GM12878 (cell line): ENCODE measurements around the gene ITPRIPL2. TPM values are rescaled to one million over a fixed set of nuclear protein-coding genes. Genes with fewer than 3 reads are reported as not detected.

Experiments
- ATAC-seq: fragments of 200-7000 bp; cut with Tn5 transposase; 3 replicates; pipeline ENCODE4 v1.9.1; 2020; ENCODE audit warnings: mild to moderate bottlenecking, moderate library complexity
- BruUV-seq: library from RNA; stranded (reverse); fragments of 400-500 nt; replicated peaks from 2 replicates; lab custom pipeline; 2021; lab: Mats Ljungman, UMichigan
- CTCF ChIA-PET: fragments of 300-600 bp; sonication (Branson Sonifier 250); formaldehyde crosslinking; extraction: SDS; loops from one replicate; lab custom pipeline; 2021; ENCODE audit warnings: inconsistent platforms; lab: Yijun Ruan, JAX
- POLR2A ChIA-PET: fragments of 350-600 bp; formaldehyde crosslinking; extraction: SDS; loops from one replicate; lab custom pipeline; 2021; ENCODE audit warnings: inconsistent platforms; lab: Charles Lee
- RAD21 ChIA-PET: fragments of 300-600 bp; sonication (Branson Sonifier 250); formaldehyde crosslinking; loops from one replicate; lab custom pipeline; 2023; ENCODE audit warnings: antibody characterized with exemption; ENCODE audit not compliant: unreplicated experiment; lab: Charles Lee
- SMC1A ChIA-PET: fragments of 300-600 bp; sonication (Branson Sonifier 250); formaldehyde crosslinking; loops from one replicate; lab custom pipeline; 2023; ENCODE audit not compliant: unreplicated experiment, uncharacterized antibody; lab: Charles Lee
- DNase-seq: peaks from one replicate; pipeline ENCODE4 v3.0.0-alpha.2; 2011; ENCODE audit warnings: low read depth, low spot score
- FAIRE-seq: peaks from 3 replicates; lab custom pipeline; 2011; peaks lifted over from hg19 to GRCh38; lab: Jason Lieb, UNC
- H2AFZ ChIP-seq: 2 replicates; pipeline ENCODE4 v1.6.0; 2011; ENCODE audit warnings: low read depth, low read length, control low read depth; ENCODE audit not compliant: control insufficient read depth
- H3K27ac ChIP-seq: 2 replicates; pipeline ENCODE4 v1.5.1; 2011; ENCODE audit warnings: control low read depth; ENCODE audit not compliant: control insufficient read depth, insufficient read depth
- H3K27me3 ChIP-seq, 2 experiments: replicated peaks in 1 of 2; 2 replicates each; pipeline versions ENCODE4 v1.6.0 to v1.6.1; 2011; ENCODE audit warnings: low read length in 1 of 2; ENCODE audit not compliant: control insufficient read depth in 2 of 2, insufficient read depth in 2 of 2
- H3K36me3 ChIP-seq, 2 experiments: 2 replicates each; pipeline ENCODE4 v1.5.1; 2011; ENCODE audit warnings: low read length in 1 of 2; ENCODE audit not compliant: control insufficient read depth in 2 of 2, insufficient read depth in 2 of 2
- H3K4me1 ChIP-seq: 2 replicates; pipeline ENCODE4 v1.6.1; 2011; ENCODE audit warnings: mild to moderate bottlenecking, low read length, moderate library complexity, mixed read lengths; ENCODE audit not compliant: control insufficient read depth, insufficient read depth
- H3K4me2 ChIP-seq: 2 replicates; pipeline ENCODE4 v1.6.0; 2011; ENCODE audit warnings: control low read depth; ENCODE audit not compliant: control insufficient read depth, insufficient read depth
- H3K4me3 ChIP-seq: fragments of 200-600 bp; sonication (generic); 2 replicates; pipeline ENCODE4 v1.5.1; 2016
- H3K79me2 ChIP-seq: 2 replicates; pipeline ENCODE4 v1.6.0; 2011; ENCODE audit warnings: low read length; ENCODE audit not compliant: control insufficient read depth, insufficient read depth
- H3K9ac ChIP-seq: 2 replicates; pipeline ENCODE4 v1.8.0; 2011; ENCODE audit warnings: low read length, control low read depth, mixed read lengths; ENCODE audit not compliant: control insufficient read depth, insufficient read depth
- H3K9me3 ChIP-seq: replicated peaks from 3 replicates; pipeline ENCODE4 v1.5.1; 2011; ENCODE audit warnings: mild to moderate bottlenecking, low read length; ENCODE audit not compliant: control insufficient read depth, insufficient read depth
- H4K20me1 ChIP-seq: 2 replicates; pipeline ENCODE4 v1.6.0; 2011; ENCODE audit not compliant: control insufficient read depth, insufficient read depth
- BHLHE40 ChIP-seq, 2 experiments: fragments of 450-650 bp in 1 of 2; IDR thresholded peaks; 2 replicates each; pipeline ENCODE4 v1.6.1; 2011 to 2017; ENCODE audit warnings: low read depth in 2 of 2, borderline replicate concordance in 1 of 2, improper control_type of control experiment in 1 of 2, low read length in 1 of 2, mild to moderate bottlenecking in 1 of 2
- CEBPB ChIP-seq, 2 experiments: fragments of 150-350 bp in 1 of 2; IDR thresholded peaks; 2 replicates each; pipeline ENCODE4 v1.6.1; 2012 to 2014; ENCODE audit warnings: low read depth in 2 of 2, low read length in 2 of 2, borderline replicate concordance in 1 of 2, inconsistent platforms in 1 of 2
- EED ChIP-seq: sonication (generic); IDR thresholded peaks from 2 replicates; pipeline ENCODE4 v1.6.1; 2016; ENCODE audit warnings: antibody characterized with exemption, low read depth
- GABPA ChIP-seq: IDR thresholded peaks from 2 replicates; pipeline ENCODE4 v1.6.1; 2014; ENCODE audit warnings: antibody characterized with exemption, low read depth, mild to moderate bottlenecking, inconsistent platforms
- HDAC6 ChIP-seq: fragments of 200-600 bp; sonication (generic); IDR thresholded peaks from one replicate; pipeline ENCODE4 v1.8.0; 2017; ENCODE audit warnings: antibody characterized with exemption; ENCODE audit not compliant: unreplicated experiment
- MXI1 ChIP-seq: fragments of 150-350 bp; IDR thresholded peaks from 2 replicates; pipeline ENCODE4 v1.6.1; 2011; ENCODE audit warnings: low read depth, mild to moderate bottlenecking, inconsistent platforms, low read length, improper control_type of control experiment
- NBN ChIP-seq: fragments of 450-650 bp; IDR thresholded peaks from 2 replicates; pipeline ENCODE4 v1.6.1; 2016
- PML ChIP-seq: IDR thresholded peaks from 2 replicates; pipeline ENCODE4 v1.6.1; 2012; ENCODE audit warnings: low read length, inconsistent platforms
- SMAD5 ChIP-seq: IDR thresholded peaks from 2 replicates; pipeline ENCODE4 v1.6.1; 2016; ENCODE audit warnings: antibody characterized with exemption, low read depth
- SMC3 ChIP-seq: IDR thresholded peaks from 2 replicates; pipeline ENCODE4 v1.6.1; 2011; ENCODE audit warnings: low read length, improper control_type of control experiment, borderline replicate concordance
- YY1 ChIP-seq: IDR thresholded peaks from 2 replicates; pipeline ENCODE4 v1.6.1; 2011; ENCODE audit warnings: low read depth, mild to moderate bottlenecking, low read length
- WGBS: methylation state at CpG from one replicate; pipeline ENCODE4 v1.1.6; 2016; ENCODE audit warnings: low lambda C conversion rate; ENCODE audit not compliant: insufficient replicate concordance, insufficient coverage; ENCODE audit errors: missing lambda C conversion rate; 5-methylcytosine and 5-hydroxymethylcytosine counted together
- in situ Hi-C: fragments of 300-500 bp; cut with MboI; formaldehyde crosslinking; loops from 9 replicates; pipeline ENCODE4 v1.14.3; 2018; ENCODE audit warnings: mixed read lengths
- intact Hi-C: fragments of 100-400 bp; cut with micrococcal nuclease; formaldehyde crosslinking; loops from one replicate; pipeline ENCODE4 v1.14.2; 2022; ENCODE audit not compliant: unreplicated experiment
- polyA plus RNA-seq, 11 experiments: library from polyadenylated mRNA; depleted of rRNA in 4 of 11; unstranded in 6 of 11; stranded (reverse) in 5 of 11; fragments of >200 nt; fragmentation: Nextera tagmentation in 4 of 11; fragmentation: Illumina TruSeq in 1 of 11; extraction: Ambion mirVana in 4 of 11; extraction: Trizol in 1 of 11; gene quantifications; 1 replicate in 1 of 11; 2 replicates in 10 of 11; pipeline versions ENCODE4 v1.2.1 to v1.2.3, GENCODE V29; 2011 to 2016; ENCODE audit warnings: inconsistent platforms in 2 of 11, missing spikeins in 2 of 11, low read depth in 1 of 11
- total RNA-seq, 4 experiments: library from RNA; depleted of rRNA in 3 of 4; stranded (reverse); fragments of >200 nt in 3 of 4; fragmentation: Illumina TruSeq in 1 of 4; extraction: Trizol in 1 of 4; gene quantifications; 2 replicates each; pipeline versions ENCODE4 v1.2.1 to v1.2.3, GENCODE V29; 2013 to 2021
- TF ChIP-seq, protein P1 (sequence below): fragments of 450-650 bp; IDR thresholded peaks from 2 replicates; pipeline ENCODE4 v1.6.1; 2016; ENCODE audit warnings: mild to moderate bottlenecking, moderate library complexity, borderline replicate concordance
- TF ChIP-seq, protein P2 (sequence below): IDR thresholded peaks from 2 replicates; pipeline ENCODE4 v1.6.1; 2012; ENCODE audit warnings: mild to moderate bottlenecking, low read depth, low read length
- TF ChIP-seq, protein P3 (sequence below): fragments of 450-650 bp; IDR thresholded peaks from 2 replicates; pipeline ENCODE4 v1.6.1; 2017; ENCODE audit warnings: low read depth, mild to moderate bottlenecking, moderate library complexity

ITPRIPL2 gene
- total and polyA plus RNA-seq, 10 of the 15 experiments (the other 5 are each of a cell fraction or from before 2014, with no cell fraction given), result 0.48 to 14.3 (median 3.5) TPM

DNA sequence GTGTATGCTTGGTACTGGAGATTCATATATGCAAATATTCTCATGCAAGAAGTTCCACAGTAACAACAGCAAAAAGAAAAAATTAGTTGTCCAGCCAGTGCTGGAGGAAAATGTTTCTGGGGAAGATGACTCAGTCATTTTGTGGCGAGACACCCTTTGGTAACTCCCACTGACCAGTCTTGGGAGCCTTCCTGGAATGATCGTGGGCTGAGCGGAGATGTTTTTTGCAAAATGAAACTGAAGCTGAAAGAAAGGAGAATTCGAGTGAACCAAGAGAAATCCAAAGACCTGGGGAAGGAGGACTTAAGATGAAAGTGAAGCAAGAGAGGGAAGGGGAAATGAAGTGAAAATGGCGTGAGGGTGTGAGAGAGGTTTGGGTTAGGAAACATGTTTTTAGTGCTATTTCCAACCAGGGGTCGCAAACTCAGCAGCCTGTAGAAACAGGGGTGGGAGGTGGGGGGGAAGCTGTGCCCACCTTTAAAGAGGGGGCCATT, 5.2 kb downstream of the ITPRIPL2 start:
- no peaks in the 10 kb centered on the region; a peak in 1 of 4 replicates for H3K36me3 ChIP-seq
- POLR2A ChIA-PET, result interaction anchor here (1.1 to 4.2 kb wide), 4 partner anchors 8 to 52 kb away, joined by 4 to 26 read pairs (median 9); partner anchors contain the start of gene COQ7
- peaks cover 26% of the 10 kb centered on the region for H3K4me1 ChIP-seq
- H3K79me2 ChIP-seq, result peaks cover 3% of the 10 kb centered on the region; the same call in 1 of the 2 replicates
- peak overlapping the region; percentile 54 for H2AFZ ChIP-seq
- peak overlapping the region; percentile 66 for H3K4me3 ChIP-seq
- RAD21 ChIA-PET, result interaction anchor here (0.5 to 1.6 kb wide), 5 partner anchors 10 to 1438 kb away, joined by 3 to 11 read pairs (median 4); no protein-coding TSS in a partner anchor
- DNase-seq (no peak), ATAC-seq (peak; percentile 2; the same call in 2 of the 3 replicates), FAIRE-seq (peak; percentile 65)
- CTCF ChIA-PET, result interaction anchor here (0.8 to 2.0 kb wide), 4 partner anchors 8 to 33 kb away, joined by 3 to 11 read pairs (median 4); no protein-coding TSS in a partner anchor
- H3K4me2 ChIP-seq, result peak overlapping the region; percentile 56
- in situ Hi-C loops, result no loop called here
- H3K27ac ChIP-seq, result peak overlapping the region; percentile 62
- H3K9ac ChIP-seq, result peak overlapping the region; percentile 60
- intact Hi-C loops, result no loop called here
- 1% methylated on average over 6 of the region's 6 CpGs for whole genome bisulfite sequencing
- H3K9me3 ChIP-seq, result no peaks in the 10 kb centered on the region
- SMC1A ChIA-PET, result interaction anchor here (0.6 to 4.8 kb wide), 9 partner anchors 11 to 400 kb away, joined by 3 to 60 read pairs (median 4); no protein-coding TSS in a partner anchor
- no peaks in the 10 kb centered on the region for H4K20me1 ChIP-seq
- H3K27me3 ChIP-seq, result no peaks in the 10 kb centered on the region
- BruUV-seq, result no TSS peak
- TF ChIP-seq NBN (0 out of 2 replicates have a peak, but pooled peaks have one; percentile 34), CEBPB (IDR thresholded peaks at IDR 0.05; ENCODE audit: borderline replicate concordance in 1 of 2, low read depth in 2 of 2, low read length in 2 of 2) (no peak), GABPA (no peak), YY1 (0 out of 2 replicates have a peak, but pooled peaks have one; percentile 8), MXI1 (no peak), EED (peak; percentile 67), HDAC6 (no peak), SMC3 (no peak), BHLHE40 (IDR thresholded peaks at IDR 0.05; ENCODE audit: borderline replicate concordance in 1 of 2, low read depth in 2 of 2, low read length in 1 of 2) (no peak), PML (no peak), SMAD5 (no peak)
- TF ChIP-seq, protein P1, sequence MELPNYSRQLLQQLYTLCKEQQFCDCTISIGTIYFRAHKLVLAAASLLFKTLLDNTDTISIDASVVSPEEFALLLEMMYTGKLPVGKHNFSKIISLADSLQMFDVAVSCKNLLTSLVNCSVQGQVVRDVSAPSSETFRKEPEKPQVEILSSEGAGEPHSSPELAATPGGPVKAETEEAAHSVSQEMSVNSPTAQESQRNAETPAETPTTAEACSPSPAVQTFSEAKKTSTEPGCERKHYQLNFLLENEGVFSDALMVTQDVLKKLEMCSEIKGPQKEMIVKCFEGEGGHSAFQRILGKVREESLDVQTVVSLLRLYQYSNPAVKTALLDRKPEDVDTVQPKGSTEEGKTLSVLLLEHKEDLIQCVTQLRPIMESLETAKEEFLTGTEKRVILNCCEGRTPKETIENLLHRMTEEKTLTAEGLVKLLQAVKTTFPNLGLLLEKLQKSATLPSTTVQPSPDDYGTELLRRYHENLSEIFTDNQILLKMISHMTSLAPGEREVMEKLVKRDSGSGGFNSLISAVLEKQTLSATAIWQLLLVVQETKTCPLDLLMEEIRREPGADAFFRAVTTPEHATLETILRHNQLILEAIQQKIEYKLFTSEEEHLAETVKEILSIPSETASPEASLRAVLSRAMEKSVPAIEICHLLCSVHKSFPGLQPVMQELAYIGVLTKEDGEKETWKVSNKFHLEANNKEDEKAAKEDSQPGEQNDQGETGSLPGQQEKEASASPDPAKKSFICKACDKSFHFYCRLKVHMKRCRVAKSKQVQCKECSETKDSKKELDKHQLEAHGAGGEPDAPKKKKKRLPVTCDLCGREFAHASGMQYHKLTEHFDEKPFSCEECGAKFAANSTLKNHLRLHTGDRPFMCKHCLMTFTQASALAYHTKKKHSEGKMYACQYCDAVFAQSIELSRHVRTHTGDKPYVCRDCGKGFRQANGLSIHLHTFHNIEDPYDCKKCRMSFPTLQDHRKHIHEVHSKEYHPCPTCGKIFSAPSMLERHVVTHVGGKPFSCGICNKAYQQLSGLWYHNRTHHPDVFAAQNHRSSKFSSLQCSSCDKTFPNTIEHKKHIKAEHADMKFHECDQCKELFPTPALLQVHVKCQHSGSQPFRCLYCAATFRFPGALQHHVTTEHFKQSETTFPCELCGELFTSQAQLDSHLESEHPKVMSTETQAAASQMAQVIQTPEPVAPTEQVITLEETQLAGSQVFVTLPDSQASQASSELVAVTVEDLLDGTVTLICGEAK, result no peak
- TF ChIP-seq, protein P2, sequence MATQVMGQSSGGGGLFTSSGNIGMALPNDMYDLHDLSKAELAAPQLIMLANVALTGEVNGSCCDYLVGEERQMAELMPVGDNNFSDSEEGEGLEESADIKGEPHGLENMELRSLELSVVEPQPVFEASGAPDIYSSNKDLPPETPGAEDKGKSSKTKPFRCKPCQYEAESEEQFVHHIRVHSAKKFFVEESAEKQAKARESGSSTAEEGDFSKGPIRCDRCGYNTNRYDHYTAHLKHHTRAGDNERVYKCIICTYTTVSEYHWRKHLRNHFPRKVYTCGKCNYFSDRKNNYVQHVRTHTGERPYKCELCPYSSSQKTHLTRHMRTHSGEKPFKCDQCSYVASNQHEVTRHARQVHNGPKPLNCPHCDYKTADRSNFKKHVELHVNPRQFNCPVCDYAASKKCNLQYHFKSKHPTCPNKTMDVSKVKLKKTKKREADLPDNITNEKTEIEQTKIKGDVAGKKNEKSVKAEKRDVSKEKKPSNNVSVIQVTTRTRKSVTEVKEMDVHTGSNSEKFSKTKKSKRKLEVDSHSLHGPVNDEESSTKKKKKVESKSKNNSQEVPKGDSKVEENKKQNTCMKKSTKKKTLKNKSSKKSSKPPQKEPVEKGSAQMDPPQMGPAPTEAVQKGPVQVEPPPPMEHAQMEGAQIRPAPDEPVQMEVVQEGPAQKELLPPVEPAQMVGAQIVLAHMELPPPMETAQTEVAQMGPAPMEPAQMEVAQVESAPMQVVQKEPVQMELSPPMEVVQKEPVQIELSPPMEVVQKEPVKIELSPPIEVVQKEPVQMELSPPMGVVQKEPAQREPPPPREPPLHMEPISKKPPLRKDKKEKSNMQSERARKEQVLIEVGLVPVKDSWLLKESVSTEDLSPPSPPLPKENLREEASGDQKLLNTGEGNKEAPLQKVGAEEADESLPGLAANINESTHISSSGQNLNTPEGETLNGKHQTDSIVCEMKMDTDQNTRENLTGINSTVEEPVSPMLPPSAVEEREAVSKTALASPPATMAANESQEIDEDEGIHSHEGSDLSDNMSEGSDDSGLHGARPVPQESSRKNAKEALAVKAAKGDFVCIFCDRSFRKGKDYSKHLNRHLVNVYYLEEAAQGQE, result no peak
- TF ChIP-seq, protein P3, sequence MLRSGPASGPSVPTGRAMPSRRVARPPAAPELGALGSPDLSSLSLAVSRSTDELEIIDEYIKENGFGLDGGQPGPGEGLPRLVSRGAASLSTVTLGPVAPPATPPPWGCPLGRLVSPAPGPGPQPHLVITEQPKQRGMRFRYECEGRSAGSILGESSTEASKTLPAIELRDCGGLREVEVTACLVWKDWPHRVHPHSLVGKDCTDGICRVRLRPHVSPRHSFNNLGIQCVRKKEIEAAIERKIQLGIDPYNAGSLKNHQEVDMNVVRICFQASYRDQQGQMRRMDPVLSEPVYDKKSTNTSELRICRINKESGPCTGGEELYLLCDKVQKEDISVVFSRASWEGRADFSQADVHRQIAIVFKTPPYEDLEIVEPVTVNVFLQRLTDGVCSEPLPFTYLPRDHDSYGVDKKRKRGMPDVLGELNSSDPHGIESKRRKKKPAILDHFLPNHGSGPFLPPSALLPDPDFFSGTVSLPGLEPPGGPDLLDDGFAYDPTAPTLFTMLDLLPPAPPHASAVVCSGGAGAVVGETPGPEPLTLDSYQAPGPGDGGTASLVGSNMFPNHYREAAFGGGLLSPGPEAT, result peak; percentile 64
